GM23338 (cell line): ENCODE data around the gene SLCO4A1. TPM values are rescaled to one million over a fixed set of nuclear protein-coding genes. Genes with fewer than 3 reads are reported as not detected.

Source experiments
- ATAC-seq: fragments of 200-7000 bp; cut with Tn5 transposase; 3 replicates; pipeline ENCODE4 v1.9.1; 2020
- DNase-seq: peaks from one replicate; pipeline ENCODE4 v3.0.0-alpha.2; 2015; ENCODE audit warnings: low spot score
- H2AFZ ChIP-seq: fragments of 200-600 bp; sonication (generic); 2 replicates; pipeline ENCODE4 v1.8.0; 2016; ENCODE audit warnings: antibody characterized with exemption, mild to moderate bottlenecking, moderate library complexity
- H3F3A ChIP-seq: fragments of 200-600 bp; sonication (generic); replicated peaks from 2 replicates; pipeline ENCODE4 v1.8.0; 2017; ENCODE audit warnings: antibody characterized with exemption, mixed run types, low read depth
- H3K27ac ChIP-seq: fragments of 200-600 bp; sonication (generic); 2 replicates; pipeline ENCODE4 v1.6.1; 2016; ENCODE audit warnings: low read depth
- H3K27me3 ChIP-seq: fragments of 200-600 bp; sonication (generic); 2 replicates; pipeline ENCODE4 v1.8.0; 2016; ENCODE audit warnings: mild to moderate bottlenecking, mixed run types, moderate library complexity; ENCODE audit not compliant: insufficient read depth
- H3K36me3 ChIP-seq: fragments of 200-600 bp; sonication (generic); 2 replicates; pipeline ENCODE4 v1.8.0; 2016; ENCODE audit warnings: mild to moderate bottlenecking; ENCODE audit not compliant: insufficient read depth
- H3K4me1 ChIP-seq: fragments of 200-600 bp; sonication (generic); 2 replicates; pipeline ENCODE4 v1.8.0; 2016; ENCODE audit warnings: mild to moderate bottlenecking, moderate library complexity; ENCODE audit not compliant: insufficient read depth
- H3K4me2 ChIP-seq: fragments of 200-600 bp; sonication (generic); 2 replicates; pipeline ENCODE4 v1.7.1; 2017; ENCODE audit warnings: mixed run types
- H3K4me3 ChIP-seq: fragments of 200-600 bp; sonication (generic); 2 replicates; pipeline ENCODE4 v1.6.1; 2016; ENCODE audit warnings: mixed run types
- H3K79me2 ChIP-seq: fragments of 200-600 bp; sonication (generic); replicated peaks from 2 replicates; pipeline ENCODE4 v1.8.0; 2017; ENCODE audit warnings: mild to moderate bottlenecking; ENCODE audit not compliant: insufficient read depth
- H3K9me2 ChIP-seq: fragments of 200-600 bp; sonication (generic); 2 replicates; pipeline ENCODE4 v1.8.0; 2017; ENCODE audit not compliant: insufficient read depth
- H4K20me1 ChIP-seq: fragments of 200-600 bp; sonication (generic); replicated peaks from 2 replicates; pipeline ENCODE4 v1.8.0; 2017; ENCODE audit warnings: mild to moderate bottlenecking; ENCODE audit not compliant: insufficient read depth
- H3K27ac Mint-ChIP-seq: 2 replicates; pipeline ENCODE4 v1.8.0; 2020; ENCODE audit warnings: inconsistent platforms, mild to moderate bottlenecking, moderate library complexity, mixed read lengths
- H3K27me3 Mint-ChIP-seq: 3 replicates; pipeline ENCODE4 v1.8.0; 2022; ENCODE audit warnings: low read depth, mild to moderate bottlenecking, moderate library complexity, mixed read lengths, inconsistent platforms; ENCODE audit not compliant: insufficient read depth, poor library complexity
- H3K36me3 Mint-ChIP-seq: 3 replicates; pipeline ENCODE4 v1.8.0; 2021; ENCODE audit warnings: low read depth, mild to moderate bottlenecking, inconsistent platforms, moderate library complexity, mixed read lengths
- H3K4me1 Mint-ChIP-seq: 3 replicates; pipeline ENCODE4 v1.8.0; 2020; ENCODE audit warnings: mild to moderate bottlenecking, inconsistent platforms, mixed read lengths
- H3K4me3 Mint-ChIP-seq: 3 replicates; pipeline ENCODE4 v1.8.0; 2021; ENCODE audit warnings: moderate library complexity, mild to moderate bottlenecking, inconsistent platforms, mixed read lengths
- H3K9me3 Mint-ChIP-seq: 3 replicates; pipeline ENCODE4 v1.8.0; 2020; ENCODE audit warnings: moderate library complexity, mild to moderate bottlenecking, inconsistent platforms, mixed read lengths
- CREB1 ChIP-seq: fragments of 250-450 bp; sonication (Bioruptor Pico); IDR thresholded peaks from 2 replicates; pipeline ENCODE4 v1.5.0; 2020; ENCODE audit warnings: low read depth, mild to moderate bottlenecking, moderate library complexity
- CTCF ChIP-seq, 2 experiments: fragments of 200-600 bp in 1 of 2; sonication (generic) in 1 of 2; conservative IDR thresholded peaks; 2 replicates each; pipeline versions ENCODE4 v1.5.1 to v1.6.1; 2016 to 2017; ENCODE audit warnings: antibody characterized with exemption in 2 of 2, low read depth in 2 of 2, mild to moderate bottlenecking in 2 of 2, moderate library complexity in 1 of 2
- ETS1 ChIP-seq: IDR thresholded peaks from 2 replicates; pipeline ENCODE4 v1.6.1; 2016; ENCODE audit warnings: antibody characterized with exemption
- EZH2 ChIP-seq: fragments of 200-600 bp; sonication (generic); IDR thresholded peaks from one replicate; pipeline ENCODE4 v1.8.0; 2017; ENCODE audit warnings: antibody characterized with exemption, mild to moderate bottlenecking, low read depth; ENCODE audit not compliant: unreplicated experiment
- EZH2phosphoT487 ChIP-seq: fragments of 200-600 bp; sonication (generic); IDR thresholded peaks from one replicate; pipeline ENCODE4 v1.8.1; 2018; ENCODE audit warnings: antibody characterized with exemption; ENCODE audit not compliant: unreplicated experiment
- JUNB ChIP-seq: IDR thresholded peaks from one replicate; pipeline ENCODE4 v1.6.1; 2016; ENCODE audit warnings: antibody characterized with exemption; ENCODE audit not compliant: unreplicated experiment
- NANOG ChIP-seq: IDR thresholded peaks from 2 replicates; pipeline ENCODE4 v1.6.1; 2016; ENCODE audit warnings: antibody characterized with exemption, borderline replicate concordance
- POLR2AphosphoS5 ChIP-seq: IDR thresholded peaks from 2 replicates; pipeline ENCODE4 v1.6.1; 2016; ENCODE audit warnings: antibody characterized with exemption, low read depth
- REST ChIP-seq: IDR thresholded peaks from one replicate; pipeline ENCODE4 v1.6.1; 2018; ENCODE audit warnings: antibody characterized with exemption; ENCODE audit not compliant: unreplicated experiment
- STAT1 ChIP-seq: IDR thresholded peaks from one replicate; pipeline ENCODE4 v1.6.1; 2016; ENCODE audit warnings: antibody characterized with exemption; ENCODE audit not compliant: unreplicated experiment
- ZNF114 ChIP-seq: fragments of 250-450 bp; sonication (Bioruptor Pico); IDR thresholded peaks from 2 replicates; pipeline ENCODE4 v1.5.0; 2020; ENCODE audit warnings: mild to moderate bottlenecking, moderate library complexity
- ZNF331 ChIP-seq: fragments of 250-450 bp; sonication (Bioruptor Pico); IDR thresholded peaks from 2 replicates; pipeline ENCODE4 v1.5.0; 2020; ENCODE audit warnings: low read depth, mild to moderate bottlenecking, moderate library complexity
- polyA plus RNA-seq: library from polyadenylated mRNA; unstranded; fragments of >200 nt; fragmentation: Nextera tagmentation; extraction: Ambion mirVana; gene quantifications from 2 replicates; pipeline ENCODE4 v1.2.1, GENCODE V29; 2016
- total RNA-seq: library from RNA; depleted of rRNA; stranded (reverse); fragments of >200 nt; shearing (Covaris generic); gene quantifications from 2 replicates; pipeline ENCODE4 v1.2.3, GENCODE V29; 2014

Gene SLCO4A1
- total and polyA plus RNA-seq, 2 experiments from 2014 or later = 28.5 to 41.6 TPM

- DNase-seq (no peak), ATAC-seq (no peak)
- H2AFZ ChIP-seq = no peak overlapping the region
- peaks cover 18% of the 10 kb centered on the region for H3K4me1 Mint-ChIP-seq
- H3F3A ChIP-seq = no peaks in the 10 kb centered on the region; the same call in 1 of the 2 replicates
- H3K4me3 Mint-ChIP-seq = no peak overlapping the region
- H3K9me3 Mint-ChIP-seq = no peaks in the 10 kb centered on the region
- H3K27me3 ChIP-seq = no peaks in the 10 kb centered on the region
- H3K4me2 ChIP-seq = no peak overlapping the region
- H3K4me3 ChIP-seq = no peak overlapping the region
- H3K27ac Mint-ChIP-seq = no peak overlapping the region
- no peaks in the 10 kb centered on the region for H3K9me2 ChIP-seq
- TF ChIP-seq CREB1 (CRISPR knock-in tag) = no peak
- no peak for TF ChIP-seq CTCF (conservative IDR thresholded peaks at IDR 0.05; ENCODE audit: low read depth in 2 of 2)
- no peak for TF ChIP-seq ZNF114 (CRISPR knock-in tag)
- TF ChIP-seq EZH2phosphoT487 = no peak
- TF ChIP-seq JUNB = no peak
- TF ChIP-seq POLR2AphosphoS5 = no peak
- TF ChIP-seq EZH2 = no peak
- TF ChIP-seq ZNF331 = no peak
- no peak for TF ChIP-seq ETS1
- no peak for TF ChIP-seq NANOG
- no peaks in the 10 kb centered on the region for H3K36me3 ChIP-seq
- H3K27me3 Mint-ChIP-seq = peaks cover 2% of the 10 kb centered on the region
- H3K36me3 Mint-ChIP-seq = no peaks in the 10 kb centered on the region; the same call in 2 of the 3 replicates
- peaks cover 40% of the 10 kb centered on the region for H3K79me2 ChIP-seq
- H4K20me1 ChIP-seq = peaks cover 11% of the 10 kb centered on the region
- peaks cover 9% of the 10 kb centered on the region for H3K4me1 ChIP-seq
- H3K27ac ChIP-seq = no peak overlapping the region
Measured at GRCh38 chr20:62655282-62656196, 13.2 kb downstream of the SLCO4A1 start.

- H4K20me1 ChIP-seq = peaks cover 11% of the 10 kb centered on the region
- H3K27me3 ChIP-seq = no peaks in the 10 kb centered on the region
- no peak overlapping the region for H3K4me2 ChIP-seq
- H3K79me2 ChIP-seq = peaks cover 32% of the 10 kb centered on the region
- H3F3A ChIP-seq = no peaks in the 10 kb centered on the region; the same call in 1 of the 2 replicates
- no peaks in the 10 kb centered on the region for H3K27me3 Mint-ChIP-seq
- H3K4me1 ChIP-seq = peaks cover 4% of the 10 kb centered on the region
- no peaks in the 10 kb centered on the region for H3K9me3 Mint-ChIP-seq
- H3K4me1 Mint-ChIP-seq = peaks cover 10% of the 10 kb centered on the region
- H3K9me2 ChIP-seq = no peaks in the 10 kb centered on the region
- H2AFZ ChIP-seq = no peak overlapping the region
- DNase-seq (no peak), ATAC-seq (no peak)
- no peak overlapping the region for H3K4me3 Mint-ChIP-seq
- H3K27ac Mint-ChIP-seq = no peak overlapping the region
- no peaks in the 10 kb centered on the region for H3K36me3 ChIP-seq
- no peaks in the 10 kb centered on the region; the same call in 2 of the 3 replicates for H3K36me3 Mint-ChIP-seq
- H3K27ac ChIP-seq = no peak overlapping the region
- H3K4me3 ChIP-seq = no peak overlapping the region
- TF ChIP-seq POLR2AphosphoS5 (no peak), STAT1 (no peak), JUNB (no peak), REST (no peak), ETS1 (no peak), EZH2phosphoT487 (no peak)
Measured at GRCh38 chr20:62656197-62656918, 14.1 kb downstream of the SLCO4A1 start.
